IPS DF 6.9 (cell line): ENCODE data around the gene MT1E.

Experiments
- DNase-seq: peaks from one replicate; pipeline ENCODE4 v3.0.0-alpha.2; 2013; ENCODE audit warnings: low read depth, low spot score
- H3K27ac ChIP-seq: one replicate; pipeline ENCODE4 v1.5.1; 2013; ENCODE audit warnings: low read length, control low read depth
- H3K27me3 ChIP-seq: 2 replicates; pipeline ENCODE4 v1.6.1; 2013; ENCODE audit warnings: mild to moderate bottlenecking, low read length; ENCODE audit not compliant: control insufficient read depth, insufficient read depth
- H3K36me3 ChIP-seq: 2 replicates; pipeline ENCODE4 v1.6.1; 2013; ENCODE audit warnings: low read length; ENCODE audit not compliant: control insufficient read depth, insufficient read depth
- H3K4me1 ChIP-seq: 2 replicates; pipeline ENCODE4 v1.6.1; 2013; ENCODE audit warnings: low read length; ENCODE audit not compliant: control insufficient read depth, insufficient read depth
- H3K4me3 ChIP-seq: 2 replicates; pipeline ENCODE4 v1.5.1; 2013; ENCODE audit warnings: mild to moderate bottlenecking, low read length
- H3K9me3 ChIP-seq: 2 replicates; pipeline ENCODE4 v1.6.1; 2013; ENCODE audit warnings: low read length, inconsistent platforms; ENCODE audit not compliant: control insufficient read depth, insufficient read depth
- WGBS: extraction: QIAGEN DNeasy Blood & Tissue Kit; methylation state at CpG from one replicate; pipeline ENCODE4 v1.1.7; 2013; ENCODE audit warnings: mixed read lengths, missing lambda C conversion rate; ENCODE audit not compliant: insufficient read length, insufficient coverage; 5-methylcytosine and 5-hydroxymethylcytosine counted together

Gene MT1E

GRCh38 chr16:56645838-56646237, 20.3 kb downstream of the MT1E start:
- Histone ChIP-seq H3K4me1 (no peaks in the 10 kb centered on the region), H3K36me3 (no peaks in the 10 kb centered on the region), H3K4me3 (no peak overlapping the region), H3K27ac (no peak overlapping the region), H3K9me3 (no peaks in the 10 kb centered on the region), H3K27me3 (peaks cover 83% of the 10 kb centered on the region)
- WGBS: no CpG with 5 or more reads among the region's 1 CpG
- DNase-seq: no peak

- DNase-seq: no peak
- Histone ChIP-seq H3K27ac (no peak overlapping the region), H3K4me1 (no peaks in the 10 kb centered on the region), H3K4me3 (no peak overlapping the region), H3K9me3 (no peaks in the 10 kb centered on the region), H3K27me3 (peaks cover 63% of the 10 kb centered on the region), H3K36me3 (no peaks in the 10 kb centered on the region)
- WGBS: no CpG with 5 or more reads among the region's 33 CpGs
Observed at GRCh38 chr16:56647641-56648431, 22.3 kb downstream of the MT1E start.

- WGBS: no CpG with 5 or more reads among the region's 2 CpGs
- peaks cover 49% of the 10 kb centered on the region for H3K27me3 ChIP-seq
- no peak for DNase-seq
Observed at GRCh38 chr16:56649271-56649670, 23.7 kb downstream of the MT1E start.

GRCh38 chr16:56649820-56650219, 24.2 kb downstream of the MT1E start:
- Histone ChIP-seq H3K36me3 (no peaks in the 10 kb centered on the region), H3K27ac (no peak overlapping the region), H3K4me1 (no peaks in the 10 kb centered on the region), H3K9me3 (no peaks in the 10 kb centered on the region), H3K27me3 (peaks cover 43% of the 10 kb centered on the region), H3K4me3 (no peak overlapping the region)
- WGBS: no CpG with 5 or more reads among the region's 3 CpGs
- DNase-seq: no peak

More at GRCh38 chr16:56649271-56649670, 23.7 kb downstream of the MT1E start:
- no peaks in the 10 kb centered on the region for H3K36me3 ChIP-seq
- H3K4me3 ChIP-seq: no peak overlapping the region
- no peaks in the 10 kb centered on the region for H3K4me1 ChIP-seq
- no peak overlapping the region for H3K27ac ChIP-seq
- H3K9me3 ChIP-seq: no peaks in the 10 kb centered on the region

- no CpG with 5 or more reads among the region's 7 CpGs for WGBS
- H3K4me1 ChIP-seq: no peaks in the 10 kb centered on the region
- no peak for DNase-seq
- no peak within 1 kb of the TSS for H3K27ac ChIP-seq
- H3K27me3 ChIP-seq: peaks cover 27% of the 10 kb centered on the region
- H3K4me3 ChIP-seq: no peak within 1 kb of the TSS
- no peaks in the 10 kb centered on the region for H3K36me3 ChIP-seq
- no peaks in the 10 kb centered on the region for H3K9me3 ChIP-seq
Observed at GRCh38 chr16:56651586-56651985, 26.0 kb downstream of the MT1E start, which contains the start of gene MT1B. Gene MT1B (plus strand): TSS chr16:56651886. CDS start chr16:56651954, 68 bp downstream.

GRCh38 chr16:56652600-56652999, 27.0 kb downstream of the MT1E start:
- H3K36me3 ChIP-seq: no peaks in the 10 kb centered on the region
- peaks cover 18% of the 10 kb centered on the region for H3K27me3 ChIP-seq
- no peak for DNase-seq
- WGBS: no CpG with 5 or more reads among the region's 1 CpG
- no peak overlapping the region for H3K27ac ChIP-seq
- no peak overlapping the region for H3K4me3 ChIP-seq
- H3K9me3 ChIP-seq: no peaks in the 10 kb centered on the region
- no peaks in the 10 kb centered on the region for H3K4me1 ChIP-seq

- H3K36me3 ChIP-seq: no peaks in the 10 kb centered on the region
- WGBS: no CpG with 5 or more reads among the region's 7 CpGs
- no peak for DNase-seq
- H3K4me3 ChIP-seq: no peak overlapping the region
- H3K27me3 ChIP-seq: peaks cover 17% of the 10 kb centered on the region
- H3K27ac ChIP-seq: no peak overlapping the region
- H3K9me3 ChIP-seq: no peaks in the 10 kb centered on the region
- H3K4me1 ChIP-seq: no peaks in the 10 kb centered on the region
Observed at GRCh38 chr16:56653218-56653617, 27.6 kb downstream of the MT1E start.

GRCh38 chr16:56657555-56658326, 32.2 kb downstream of the MT1E start, which contains the start of gene MT1F:
Gene MT1F (plus strand): TSS chr16:56657959. CDS start chr16:56658059, 100 bp downstream.
- no peaks in the 10 kb centered on the region for H3K4me1 ChIP-seq
- no peaks in the 10 kb centered on the region for H3K36me3 ChIP-seq
- DNase-seq: no peak
- no CpG with 5 or more reads among the region's 46 CpGs for WGBS
- peak within 1 kb of the TSS; percentile 50; the same call in 1 of the 2 replicates for H3K4me3 ChIP-seq
- peaks cover 50% of the 10 kb centered on the region for H3K27me3 ChIP-seq
- no peak within 1 kb of the TSS for H3K27ac ChIP-seq
- H3K9me3 ChIP-seq: no peaks in the 10 kb centered on the region

GRCh38 chr16:56658327-56658875, 32.8 kb downstream of the MT1E start:
- no peak for DNase-seq
- H3K4me3 ChIP-seq: peak overlapping the region; percentile 50; the same call in 1 of the 2 replicates
- peaks cover 2% of the 10 kb centered on the region; the same call in 1 of the 2 replicates for H3K4me1 ChIP-seq
- no CpG with 5 or more reads among the region's 10 CpGs for WGBS
- peaks cover 57% of the 10 kb centered on the region for H3K27me3 ChIP-seq
- H3K27ac ChIP-seq: no peak overlapping the region
- H3K9me3 ChIP-seq: no peaks in the 10 kb centered on the region
- H3K36me3 ChIP-seq: no peaks in the 10 kb centered on the region
